ENCODE results near the gene NINJ2.

GRCh38 chr12:697481-697880 is 34.2 kb upstream of the NINJ2 start:
- TF ChIP-seq GATA2 (IDR thresholded peaks at IDR 0.05; ENCODE audit: low read depth, low read length) (no peak), GATA3 (IDR thresholded peaks at IDR 0.05; ENCODE audit: low read depth, low read length) (no peak)

Measured in SH-SY5Y (cell line).